Progenitor cell of endocrine pancreas (in vitro differentiated cells): ENCODE measurements around the gene HTR3B. TPM values are rescaled to one million over a fixed set of nuclear protein-coding genes. Genes with fewer than 3 reads are reported as not detected.

Experiments
- DNase-seq: peaks from one replicate; pipeline ENCODE4 v3.0.0; 2021; ENCODE audit warnings: low spot score; ENCODE audit not compliant: unreplicated experiment
- H3K27ac Mint-ChIP-seq: 2 replicates; pipeline ENCODE4 v1.8.0; 2021; ENCODE audit warnings: mild to moderate bottlenecking, moderate library complexity, mixed read lengths
- H3K27me3 Mint-ChIP-seq: 2 replicates; pipeline ENCODE4 v1.8.0; 2021; ENCODE audit warnings: mixed read lengths
- H3K36me3 Mint-ChIP-seq: 2 replicates; pipeline ENCODE4 v1.8.0; 2022; ENCODE audit warnings: mixed read lengths; ENCODE audit not compliant: insufficient read depth
- H3K4me1 Mint-ChIP-seq: 2 replicates; pipeline ENCODE4 v1.8.0; 2021; ENCODE audit warnings: low read depth, mixed read lengths
- H3K4me3 Mint-ChIP-seq: 2 replicates; pipeline ENCODE4 v1.8.0; 2021; ENCODE audit warnings: low read depth, mild to moderate bottlenecking, moderate library complexity, mixed read lengths
- H3K9me3 Mint-ChIP-seq: 2 replicates; pipeline ENCODE4 v1.8.0; 2021; ENCODE audit warnings: low read depth, mixed read lengths
- total RNA-seq: library from RNA; stranded (reverse); gene quantifications from 2 replicates; pipeline ENCODE4 v1.2.1, GENCODE V29; 2021
- TF ChIP-seq, protein P1 (sequence below): fragments of 200-600 bp; sonication (generic); IDR thresholded peaks from one replicate; pipeline ENCODE4 v1.5.0; 2021; ENCODE audit warnings: antibody characterized with exemption, mild to moderate bottlenecking; ENCODE audit not compliant: unreplicated experiment

The HTR3B gene
- total RNA-seq, 1 donor from 2014 or later, result not detected

DNA sequence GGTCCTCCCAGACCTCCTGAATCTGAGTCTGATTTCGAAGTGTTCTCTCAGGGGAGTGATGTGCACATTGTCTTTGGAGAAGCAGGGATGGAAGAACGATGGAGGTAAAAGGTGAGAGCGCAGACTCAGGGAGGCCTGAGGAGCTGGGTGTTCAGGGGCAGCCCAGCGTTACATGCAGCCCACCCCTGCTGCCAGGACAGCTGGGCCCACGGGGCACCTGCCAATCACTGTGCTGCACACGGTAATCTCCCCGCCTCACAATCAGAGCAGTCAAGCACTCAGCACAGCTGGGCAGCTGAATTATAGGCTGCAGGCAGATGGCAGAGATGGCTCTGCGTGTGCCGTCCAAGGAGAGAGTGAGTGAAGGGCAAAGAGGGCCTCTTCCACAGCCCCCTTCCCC lies 52.4 kb downstream of the HTR3B start:
- H3K4me1 Mint-ChIP-seq, result no peaks in the 10 kb centered on the region
- H3K27me3 Mint-ChIP-seq, result peaks cover 52% of the 10 kb centered on the region
- no peaks in the 10 kb centered on the region for H3K36me3 Mint-ChIP-seq

DNA sequence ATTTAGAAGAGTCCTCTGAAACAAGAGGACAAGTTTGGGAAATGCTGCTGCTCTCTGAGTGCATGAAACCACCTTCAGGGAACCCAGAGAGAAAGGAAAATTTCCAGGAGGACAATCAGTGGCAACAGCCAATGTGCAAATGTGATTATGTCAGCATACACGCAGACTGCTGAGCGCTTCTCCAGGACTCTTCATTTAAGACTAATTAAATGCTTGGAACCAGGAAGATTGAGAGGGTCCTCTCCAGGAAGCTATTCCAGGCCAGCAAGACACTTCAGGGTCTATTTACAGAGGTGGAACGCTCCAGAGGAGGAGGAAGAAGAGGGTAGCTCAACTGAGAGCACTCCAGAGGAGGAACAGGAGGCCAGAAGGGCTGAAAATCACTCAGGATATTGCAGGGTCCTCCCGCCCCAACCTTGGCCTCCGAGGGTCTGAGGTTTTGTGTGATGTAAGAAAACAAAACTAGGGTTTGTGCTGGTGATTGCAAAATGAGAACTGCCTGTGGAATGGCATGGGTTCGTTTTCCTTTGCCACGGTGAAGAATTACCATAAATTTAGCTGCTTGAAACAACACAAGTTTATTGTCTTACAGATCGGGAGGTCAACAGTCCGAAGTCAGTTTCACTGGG lies 56.2 kb downstream of the HTR3B start:
- TF ChIP-seq, protein P1, sequence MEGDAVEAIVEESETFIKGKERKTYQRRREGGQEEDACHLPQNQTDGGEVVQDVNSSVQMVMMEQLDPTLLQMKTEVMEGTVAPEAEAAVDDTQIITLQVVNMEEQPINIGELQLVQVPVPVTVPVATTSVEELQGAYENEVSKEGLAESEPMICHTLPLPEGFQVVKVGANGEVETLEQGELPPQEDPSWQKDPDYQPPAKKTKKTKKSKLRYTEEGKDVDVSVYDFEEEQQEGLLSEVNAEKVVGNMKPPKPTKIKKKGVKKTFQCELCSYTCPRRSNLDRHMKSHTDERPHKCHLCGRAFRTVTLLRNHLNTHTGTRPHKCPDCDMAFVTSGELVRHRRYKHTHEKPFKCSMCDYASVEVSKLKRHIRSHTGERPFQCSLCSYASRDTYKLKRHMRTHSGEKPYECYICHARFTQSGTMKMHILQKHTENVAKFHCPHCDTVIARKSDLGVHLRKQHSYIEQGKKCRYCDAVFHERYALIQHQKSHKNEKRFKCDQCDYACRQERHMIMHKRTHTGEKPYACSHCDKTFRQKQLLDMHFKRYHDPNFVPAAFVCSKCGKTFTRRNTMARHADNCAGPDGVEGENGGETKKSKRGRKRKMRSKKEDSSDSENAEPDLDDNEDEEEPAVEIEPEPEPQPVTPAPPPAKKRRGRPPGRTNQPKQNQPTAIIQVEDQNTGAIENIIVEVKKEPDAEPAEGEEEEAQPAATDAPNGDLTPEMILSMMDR, result no peak
- Mint-ChIP-seq H3K27me3 (peaks cover 60% of the 10 kb centered on the region), H3K9me3 (no peaks in the 10 kb centered on the region), H3K4me3 (no peak overlapping the region), H3K36me3 (no peaks in the 10 kb centered on the region), H3K27ac (no peak overlapping the region), H3K4me1 (no peaks in the 10 kb centered on the region)
- no peak for DNase-seq

More for the DNA sequence above, 52.4 kb downstream of the HTR3B start:
- no peak for DNase-seq
- Mint-ChIP-seq H3K9me3 (no peaks in the 10 kb centered on the region), H3K27ac (no peak overlapping the region), H3K4me3 (no peak overlapping the region)
- TF ChIP-seq, protein P1, result no peak

GRCh38 chr11:113967361-113967760 lies 62.8 kb downstream of the HTR3B start:
- Mint-ChIP-seq H3K9me3 (no peaks in the 10 kb centered on the region), H3K36me3 (no peaks in the 10 kb centered on the region), H3K4me1 (no peaks in the 10 kb centered on the region), H3K4me3 (no peak overlapping the region), H3K27ac (no peak overlapping the region), H3K27me3 (peaks cover 36% of the 10 kb centered on the region)
- TF ChIP-seq, protein P1, result no peak
- no peak for DNase-seq

DNA sequence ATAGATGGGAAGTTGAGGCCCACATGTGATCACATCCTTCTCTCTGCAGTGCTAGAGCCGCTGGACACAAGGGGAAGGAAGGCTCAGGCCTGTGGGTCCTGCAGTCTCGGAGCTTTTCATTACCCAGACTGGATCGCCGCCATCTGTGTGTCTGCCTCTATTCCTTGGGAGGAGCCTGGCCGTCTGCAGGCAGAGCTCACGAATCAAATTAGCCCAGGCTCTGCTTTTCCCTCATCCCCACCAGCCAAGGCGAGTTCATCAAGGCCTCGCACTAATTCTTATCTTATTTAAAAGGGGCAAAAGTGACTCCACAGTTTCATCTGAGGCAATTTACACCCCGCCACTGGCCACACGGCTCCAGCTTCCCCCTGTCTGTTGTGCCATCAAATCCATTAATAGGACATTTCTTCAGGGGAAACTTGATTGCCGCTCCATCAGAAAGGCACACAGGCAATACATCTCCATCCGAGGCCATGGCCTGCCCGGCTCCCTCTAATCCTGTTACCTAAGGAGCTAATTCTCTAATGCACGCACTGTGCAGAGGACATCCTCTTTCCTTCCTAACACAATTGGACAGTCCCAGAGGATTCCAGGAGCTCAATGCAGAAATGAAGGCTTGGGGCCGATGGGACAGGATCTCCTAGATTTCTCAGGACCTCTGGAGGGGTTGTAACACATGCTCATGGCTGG lies 67.1 kb downstream of the HTR3B start:
- Mint-ChIP-seq H3K27ac (no peak overlapping the region), H3K4me1 (peaks cover 7% of the 10 kb centered on the region), H3K4me3 (no peak overlapping the region), H3K36me3 (no peaks in the 10 kb centered on the region), H3K9me3 (no peaks in the 10 kb centered on the region), H3K27me3 (peaks cover 33% of the 10 kb centered on the region)
- no peak for DNase-seq
- TF ChIP-seq, protein P1, result no peak

DNA sequence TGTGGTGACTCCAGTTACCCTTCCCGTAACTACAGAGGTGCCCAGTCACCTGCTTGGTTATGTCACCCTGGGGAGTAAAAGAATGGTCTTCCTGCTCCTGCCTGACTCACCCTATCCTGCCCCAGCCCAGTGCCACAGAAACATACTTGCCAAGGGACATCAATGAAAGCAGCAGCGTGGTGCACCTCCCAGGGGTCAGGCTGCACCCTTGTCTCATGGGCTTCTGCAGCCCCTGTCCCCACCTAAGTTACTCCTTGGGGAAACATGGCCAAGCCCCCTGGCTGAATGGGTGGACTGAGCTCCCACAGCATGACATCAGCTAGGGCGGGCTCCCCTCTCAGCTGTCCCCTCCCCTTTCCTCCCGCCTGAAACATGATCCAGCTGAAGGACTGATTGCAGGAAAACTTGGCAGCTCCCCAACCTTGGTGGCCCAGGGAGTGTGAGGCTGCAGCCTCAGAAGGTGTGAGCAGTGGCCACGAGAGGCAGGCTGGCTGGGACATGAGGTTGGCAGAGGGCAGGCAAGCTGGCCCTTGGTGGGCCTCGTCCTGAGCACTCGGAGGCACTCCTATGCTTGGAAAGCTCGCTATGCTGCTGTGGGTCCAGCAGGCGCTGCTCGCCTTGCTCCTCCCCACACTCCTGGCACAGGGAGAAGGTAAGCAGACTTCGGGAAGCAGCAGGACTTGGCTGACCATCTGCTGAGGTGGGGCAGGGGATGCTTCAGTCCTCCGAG lies 70.3 kb downstream of the HTR3B start, which contains the start of gene HTR3A:
Gene HTR3A (plus strand): TSS at position 368 of the 730 bp plus-strand sequence. CDS start 218 bp downstream, at position 586.
- Mint-ChIP-seq H3K4me1 (peaks cover 7% of the 10 kb centered on the region), H3K36me3 (no peaks in the 10 kb centered on the region), H3K4me3 (no peak within 1 kb of the TSS), H3K27ac (peak within 1 kb of the TSS; percentile 77), H3K9me3 (no peaks in the 10 kb centered on the region), H3K27me3 (peaks cover 47% of the 10 kb centered on the region)
- TF ChIP-seq, protein P1, result peak; percentile 9
- DNase-seq, result peak; percentile 22
